Upper lobe of left lung (tissue), 6 donors: Measurements from ENCODE around the gene FRMD3. TPM values are rescaled to one million over a fixed set of nuclear protein-coding genes. Genes with fewer than 3 reads are reported as not detected.

Experiments
- ATAC-seq, 2 donors: fragments of 200-7000 bp; cut with Tn5 transposase; one replicate each; pipeline ENCODE4 v1.9.1; 2022; ENCODE audit warnings: mild to moderate bottlenecking in 2 of 2, moderate library complexity in 2 of 2; ENCODE audit not compliant: low FRiP score in 2 of 2
- DNase-seq, 2 donors: peaks; one replicate each; pipeline ENCODE4 v3.0.0-alpha.2; 2019 to 2020
- H3K27ac ChIP-seq, 4 donors: fragments of 200-600 bp; sonication (generic); one replicate each; pipeline ENCODE4 v1.5.1; 2016 to 2019
- H3K27me3 ChIP-seq, 4 donors: fragments of 200-600 bp; sonication (generic); one replicate each; pipeline ENCODE4 v1.5.1; 2017 to 2019
- H3K36me3 ChIP-seq, 4 donors: fragments of 200-600 bp; sonication (generic); one replicate each; pipeline ENCODE4 v1.5.1; 2016 to 2019
- H3K4me1 ChIP-seq, 4 donors: fragments of 200-600 bp; sonication (generic); one replicate each; pipeline ENCODE4 v1.5.1; 2018 to 2019
- H3K4me3 ChIP-seq, 4 donors: fragments of 200-600 bp; sonication (generic); one replicate each; pipeline ENCODE4 v1.5.1; 2017 to 2019; ENCODE audit warnings: mild to moderate bottlenecking in 2 of 4, moderate library complexity in 1 of 4
- H3K9me3 ChIP-seq, 4 donors: fragments of 200-600 bp; sonication (generic); one replicate each; pipeline ENCODE4 v1.5.1; 2018 to 2019
- EP300 ChIP-seq, 4 donors: sonication (generic); formaldehyde crosslinking; IDR thresholded peaks; one replicate each; pipeline ENCODE4 v1.5.1; 2017; ENCODE audit warnings: antibody characterized with exemption in 4 of 4, control low read depth in 2 of 4
- POLR2A ChIP-seq, 4 donors: fragments of 450-650 bp; IDR thresholded peaks; one replicate each; pipeline ENCODE4 v1.5.1; 2016 to 2017; ENCODE audit warnings: antibody characterized with exemption in 4 of 4, mild to moderate bottlenecking in 2 of 4
- POLR2AphosphoS5 ChIP-seq, 2 donors: sonication (generic); formaldehyde crosslinking; IDR thresholded peaks; one replicate each; pipeline ENCODE4 v1.5.1; 2017; ENCODE audit warnings: antibody characterized with exemption in 2 of 2
- WGBS, 2 donors: methylation state at CpG; one replicate each; pipeline ENCODE4 v1.1.5; 2017 to 2018; 5-methylcytosine and 5-hydroxymethylcytosine counted together
- total RNA-seq, 6 donors: library from RNA; depleted of rRNA in 4 of 6; stranded (reverse); fragments of >200 nt in 4 of 6; gene quantifications; one replicate each; pipeline versions ENCODE4 v1.1.0 to v1.2.1, GENCODE V29; 2016 to 2021
- TF ChIP-seq, protein P1 (sequence below), 6 experiments: fragments of 450-650 bp in 4 of 6; fragments of 200-600 bp in 2 of 6; sonication (generic) in 2 of 6; IDR thresholded peaks; one replicate each; pipeline ENCODE4 v1.5.1; 2016 to 2019; ENCODE audit warnings: antibody characterized with exemption in 6 of 6
- donor health status: DM: no; HTN: no; CAD: no; lungs with moderate emphysema.
- donor health status: DM: no; HTN: yes; CAD: no; lungs with severe emphysema.

Gene FRMD3
- total RNA-seq, 6 donors from 2014 or later, result 5.6 to 33.4 (median 10.4) TPM

DNA sequence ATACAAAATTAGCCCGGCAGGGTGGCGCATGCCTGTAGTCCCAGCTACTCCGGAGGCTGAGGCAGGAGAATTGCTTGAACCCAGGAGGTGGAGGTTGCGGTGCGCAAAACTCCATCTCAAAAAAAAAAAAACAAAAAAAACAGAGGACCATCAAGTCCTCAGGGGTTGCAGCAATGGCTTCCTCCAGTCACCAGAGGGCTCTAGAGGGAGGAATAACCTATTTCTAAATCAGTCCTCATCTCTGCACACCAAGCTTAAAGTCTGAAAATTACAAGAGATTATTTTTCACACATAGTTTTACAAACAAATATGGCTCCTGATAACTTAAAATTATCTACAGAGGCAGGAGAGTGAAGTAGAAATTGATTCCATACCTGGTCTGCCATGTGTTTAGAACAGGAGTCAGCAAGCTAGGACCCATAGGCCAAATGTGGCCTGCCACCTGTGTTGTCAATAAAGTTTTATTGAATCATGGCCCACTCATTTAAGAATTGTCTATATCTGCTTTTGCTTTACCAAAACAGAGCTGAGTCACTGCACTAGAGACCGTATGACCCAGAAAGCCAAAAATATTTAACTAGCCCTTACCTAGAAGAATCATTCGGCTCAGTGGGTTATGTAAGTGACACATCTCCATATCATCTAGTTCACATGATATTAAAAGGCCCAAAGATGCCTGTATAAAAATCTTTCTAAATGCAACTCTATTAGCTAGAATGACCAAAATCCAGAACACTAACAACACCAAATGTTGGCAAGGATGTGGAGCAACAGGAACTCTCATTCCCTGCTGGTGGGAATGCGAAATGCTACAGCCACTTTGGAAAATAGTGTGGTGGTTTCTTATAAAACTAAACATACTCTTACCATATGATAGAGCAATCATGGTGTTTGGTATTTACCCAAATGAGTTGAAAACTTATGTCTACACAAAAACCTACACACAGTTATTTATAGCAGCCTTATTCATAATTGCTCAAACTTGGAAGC, 207.7 kb downstream of the FRMD3 start:
- Histone ChIP-seq H3K4me1 (no peaks in the 10 kb centered on the region), H3K4me3 (no peak overlapping the region), H3K27ac (no peak overlapping the region), H3K27me3 (no peaks in the 10 kb centered on the region), H3K9me3 (no peaks in the 10 kb centered on the region), H3K36me3 (no peaks in the 10 kb centered on the region)
- DNase-seq (no peak), ATAC-seq (no peak)
- TF ChIP-seq, protein P1, sequence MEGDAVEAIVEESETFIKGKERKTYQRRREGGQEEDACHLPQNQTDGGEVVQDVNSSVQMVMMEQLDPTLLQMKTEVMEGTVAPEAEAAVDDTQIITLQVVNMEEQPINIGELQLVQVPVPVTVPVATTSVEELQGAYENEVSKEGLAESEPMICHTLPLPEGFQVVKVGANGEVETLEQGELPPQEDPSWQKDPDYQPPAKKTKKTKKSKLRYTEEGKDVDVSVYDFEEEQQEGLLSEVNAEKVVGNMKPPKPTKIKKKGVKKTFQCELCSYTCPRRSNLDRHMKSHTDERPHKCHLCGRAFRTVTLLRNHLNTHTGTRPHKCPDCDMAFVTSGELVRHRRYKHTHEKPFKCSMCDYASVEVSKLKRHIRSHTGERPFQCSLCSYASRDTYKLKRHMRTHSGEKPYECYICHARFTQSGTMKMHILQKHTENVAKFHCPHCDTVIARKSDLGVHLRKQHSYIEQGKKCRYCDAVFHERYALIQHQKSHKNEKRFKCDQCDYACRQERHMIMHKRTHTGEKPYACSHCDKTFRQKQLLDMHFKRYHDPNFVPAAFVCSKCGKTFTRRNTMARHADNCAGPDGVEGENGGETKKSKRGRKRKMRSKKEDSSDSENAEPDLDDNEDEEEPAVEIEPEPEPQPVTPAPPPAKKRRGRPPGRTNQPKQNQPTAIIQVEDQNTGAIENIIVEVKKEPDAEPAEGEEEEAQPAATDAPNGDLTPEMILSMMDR (IDR thresholded peaks at IDR 0.05), result no peak
- TF ChIP-seq EP300 (IDR thresholded peaks at IDR 0.05) (no peak), POLR2AphosphoS5 (IDR thresholded peaks at IDR 0.05) (no peak), POLR2A (IDR thresholded peaks at IDR 0.05) (no peak)
- 96 to 98% methylated on average over 8 of the region's 8 CpGs for WGBS, 2 donors

DNA sequence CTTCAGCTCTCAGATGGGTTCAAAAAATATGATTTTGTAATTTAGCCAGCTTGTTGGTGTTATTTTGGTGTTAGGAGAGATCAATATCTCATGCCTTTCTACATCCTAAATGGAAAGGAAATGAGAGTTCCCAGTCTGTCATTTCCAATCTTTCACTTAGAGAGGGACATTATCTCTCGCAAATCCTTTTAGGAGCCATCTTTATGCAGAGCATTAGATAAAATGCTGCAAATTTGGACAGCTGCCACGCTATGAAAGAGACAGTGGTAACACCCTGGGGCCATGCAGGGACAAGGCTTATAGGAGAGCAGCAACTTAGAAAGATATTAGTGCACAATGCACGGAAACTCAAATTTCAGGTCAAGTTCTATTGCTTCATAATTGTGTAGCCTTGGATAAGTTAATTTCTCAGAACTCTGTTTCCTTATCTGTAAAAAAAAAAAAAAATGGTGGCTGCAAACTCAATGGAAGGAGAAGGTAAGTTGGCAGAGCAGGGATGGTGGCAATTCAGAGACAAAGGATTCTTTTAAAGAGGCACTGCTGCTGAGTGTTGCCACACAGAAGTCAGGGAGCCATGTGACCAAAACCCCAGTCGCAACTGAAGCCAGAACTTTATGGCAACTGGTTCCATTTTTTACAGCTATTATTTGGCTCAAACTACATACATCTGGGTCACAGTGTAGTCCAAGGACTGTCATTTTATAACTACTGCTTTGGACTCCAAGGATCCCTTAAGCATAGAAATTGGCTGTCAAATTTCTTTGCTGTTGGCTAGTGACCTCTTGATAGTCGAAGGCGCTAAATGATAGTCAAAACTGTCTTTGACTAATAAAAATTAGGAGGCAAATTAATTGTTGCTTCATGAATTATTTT, 210.2 kb downstream of the FRMD3 start:
- Histone ChIP-seq H3K27me3 (no peaks in the 10 kb centered on the region), H3K4me1 (no peaks in the 10 kb centered on the region), H3K9me3 (no peaks in the 10 kb centered on the region), H3K4me3 (no peak overlapping the region), H3K36me3 (no peaks in the 10 kb centered on the region), H3K27ac (no peak overlapping the region)
- 71 to 75% methylated on average over 6 of the region's 6 CpGs for WGBS, 2 donors
- TF ChIP-seq, protein P1 (IDR thresholded peaks at IDR 0.05), result no peak
- TF ChIP-seq POLR2AphosphoS5 (IDR thresholded peaks at IDR 0.05) (no peak), EP300 (IDR thresholded peaks at IDR 0.05) (no peak), POLR2A (IDR thresholded peaks at IDR 0.05) (no peak)
- ATAC-seq (no peak), DNase-seq (no peak)

DNA sequence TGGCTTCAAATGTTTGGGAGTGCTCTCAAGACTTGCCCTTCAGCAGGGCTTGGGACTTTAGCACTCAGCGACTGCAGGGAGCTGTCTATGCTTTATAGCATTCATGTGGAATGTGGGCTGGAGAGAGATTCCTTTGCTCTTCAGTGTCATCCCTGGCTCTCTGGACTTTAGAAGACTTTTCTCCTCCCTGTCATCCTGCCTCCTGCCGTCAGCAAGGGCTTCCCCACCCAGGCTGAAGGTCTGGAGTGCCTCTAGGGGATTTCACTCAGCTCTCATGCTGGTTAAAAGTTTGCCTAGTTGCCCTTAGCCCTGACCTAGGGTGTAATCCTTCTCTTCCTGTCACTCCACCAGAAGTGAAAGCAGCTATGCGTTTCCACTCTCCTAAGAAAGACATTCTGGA, 210.9 kb downstream of the FRMD3 start:
- no peak for ATAC-seq
- Histone ChIP-seq H3K9me3 (no peaks in the 10 kb centered on the region), H3K4me1 (no peaks in the 10 kb centered on the region), H3K27me3 (no peaks in the 10 kb centered on the region), H3K36me3 (no peaks in the 10 kb centered on the region), H3K4me3 (no peak overlapping the region), H3K27ac (no peak overlapping the region)
- TF ChIP-seq POLR2AphosphoS5 (IDR thresholded peaks at IDR 0.05), result no peak
- TF ChIP-seq POLR2A (IDR thresholded peaks at IDR 0.05), result no peak
- TF ChIP-seq, protein P1 (IDR thresholded peaks at IDR 0.05), result no peak
- DNase-seq, result no peak
- WGBS, 2 donors, result 59 to 79% methylated on average over 3 of the region's 3 CpGs

DNA sequence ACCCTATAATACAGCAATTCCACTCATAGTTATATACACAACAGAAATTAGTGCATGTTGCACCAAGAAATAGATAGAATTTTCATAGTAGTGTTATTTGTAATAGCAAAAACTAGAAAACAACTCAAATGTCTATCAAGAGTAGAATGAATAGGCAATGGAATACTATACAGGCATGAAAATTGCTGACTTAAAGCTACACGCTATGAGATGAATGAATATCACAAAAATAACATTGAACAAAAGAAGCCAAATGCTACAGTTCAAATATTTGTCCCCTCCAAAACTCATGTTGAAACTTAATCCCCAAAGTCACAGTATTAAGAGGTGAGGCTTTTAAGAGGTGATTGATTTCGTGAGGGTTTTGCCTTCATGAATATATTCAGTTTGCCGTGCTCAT, 215.1 kb downstream of the FRMD3 start:
- Histone ChIP-seq H3K27ac (no peak overlapping the region), H3K4me3 (no peak overlapping the region), H3K9me3 (no peaks in the 10 kb centered on the region), H3K36me3 (no peaks in the 10 kb centered on the region), H3K27me3 (no peaks in the 10 kb centered on the region), H3K4me1 (no peaks in the 10 kb centered on the region)
- no peak for TF ChIP-seq EP300 (IDR thresholded peaks at IDR 0.05)
- TF ChIP-seq POLR2AphosphoS5 (IDR thresholded peaks at IDR 0.05), result no peak
- TF ChIP-seq POLR2A (IDR thresholded peaks at IDR 0.05), result no peak
- TF ChIP-seq, protein P1 (IDR thresholded peaks at IDR 0.05), result no peak
- 89 to 98% methylated on average over 3 of the region's 3 CpGs for WGBS, 2 donors
- ATAC-seq (no peak), DNase-seq (no peak)
